BLaER1 treated with 17β-estradiol and CSF1 and Interleukin-3, amounts not matched to agents 10 nM and 100 nM (cell line): ENCODE measurements around the gene IGFBP1.

ENCODE experiments used
- H3K27ac ChIP-seq, 11 experiments: shearing (Covaris generic); formaldehyde crosslinking; 2 replicates each; pipeline ENCODE4 v1.8.1; 2022
- H3K27me3 ChIP-seq, 11 experiments: shearing (Covaris generic); formaldehyde crosslinking; 2 replicates each; pipeline ENCODE4 v1.8.1; 2022
- H3K36me3 ChIP-seq, 11 experiments: shearing (Covaris generic); formaldehyde crosslinking; 2 replicates each; pipeline ENCODE4 v1.8.1; 2022
- H3K4me1 ChIP-seq, 10 experiments: shearing (Covaris generic); formaldehyde crosslinking; 2 replicates each; pipeline ENCODE4 v1.8.1; 2022
- H3K4me2 ChIP-seq, 11 experiments: shearing (Covaris generic); formaldehyde crosslinking; 2 replicates each; pipeline ENCODE4 v1.8.1; 2022
- H3K4me3 ChIP-seq, 10 experiments: shearing (Covaris generic); formaldehyde crosslinking; 2 replicates each; pipeline ENCODE4 v1.8.1; 2022
- H3K9ac ChIP-seq, 11 experiments: shearing (Covaris generic); formaldehyde crosslinking; 2 replicates each; pipeline ENCODE4 v1.8.1; 2022
- H3K9me3 ChIP-seq, 11 experiments: shearing (Covaris generic); formaldehyde crosslinking; replicated peaks in 1 of 11; 2 replicates each; pipeline ENCODE4 v1.8.1; 2022
- H4K20me1 ChIP-seq, 11 experiments: shearing (Covaris generic); formaldehyde crosslinking; 2 replicates each; pipeline ENCODE4 v1.8.1; 2022
- Cebpa-rat ChIP-seq, 11 experiments: shearing (Covaris generic); IDR thresholded peaks; 2 replicates each; pipeline ENCODE4 v1.8.1; 2022

The IGFBP1 gene

GRCh38 chr7:45878457-45879144 lies 9.7 kb upstream of the IGFBP1 start:
- no peak overlapping the region for H3K4me2 ChIP-seq
- H3K27me3 ChIP-seq: no peaks in the 10 kb centered on the region
- no peaks in the 10 kb centered on the region for H3K4me1 ChIP-seq
- peaks cover 15 to 29% (median 20%) of the 10 kb centered on the region in 11 experiments for H3K9me3 ChIP-seq
- no peak for TF ChIP-seq Cebpa-rat (IDR thresholded peaks at IDR 0.05)
- no peak overlapping the region for H3K9ac ChIP-seq
- H3K4me3 ChIP-seq: no peak overlapping the region
- H3K36me3 ChIP-seq: no peaks in the 10 kb centered on the region
- H4K20me1 ChIP-seq: no peaks in the 10 kb centered on the region
- no peak overlapping the region for H3K27ac ChIP-seq

- H3K9ac ChIP-seq: no peak overlapping the region
- no peak overlapping the region for H3K4me3 ChIP-seq
- no peak for TF ChIP-seq Cebpa-rat (IDR thresholded peaks at IDR 0.05)
- H3K27me3 ChIP-seq: no peaks in the 10 kb centered on the region
- peaks cover 15 to 29% (median 20%) of the 10 kb centered on the region in 11 experiments for H3K9me3 ChIP-seq
- no peak overlapping the region for H3K27ac ChIP-seq
- no peaks in the 10 kb centered on the region for H3K4me1 ChIP-seq
- no peaks in the 10 kb centered on the region for H3K36me3 ChIP-seq
- H3K4me2 ChIP-seq: no peak overlapping the region
- H4K20me1 ChIP-seq: no peaks in the 10 kb centered on the region
Measured at GRCh38 chr7:45880433-45880860, 7.8 kb upstream of the IGFBP1 start.

- peaks cover 0 to under 1% (median 0%) of the 10 kb centered on the region in 11 experiments; a peak in 1 of 22 replicates for H3K27me3 ChIP-seq
- H3K36me3 ChIP-seq: no peaks in the 10 kb centered on the region
- H3K27ac ChIP-seq: no peak overlapping the region
- H3K9me3 ChIP-seq: peaks cover 15 to 29% (median 20%) of the 10 kb centered on the region in 11 experiments
- no peak overlapping the region for H3K9ac ChIP-seq
- no peaks in the 10 kb centered on the region for H3K4me1 ChIP-seq
- no peak overlapping the region for H3K4me3 ChIP-seq
- no peak overlapping the region; a peak in 1 of 22 replicates for H3K4me2 ChIP-seq
- no peak for TF ChIP-seq Cebpa-rat (IDR thresholded peaks at IDR 0.05)
- no peaks in the 10 kb centered on the region for H4K20me1 ChIP-seq
Measured at GRCh38 chr7:45881280-45881758, 7.0 kb upstream of the IGFBP1 start.

GRCh38 chr7:45881759-45882464 lies 6.4 kb upstream of the IGFBP1 start:
- peaks cover 15 to 28% (median 20%) of the 10 kb centered on the region in 11 experiments for H3K9me3 ChIP-seq
- H3K4me3 ChIP-seq: no peak overlapping the region
- TF ChIP-seq Cebpa-rat (IDR thresholded peaks at IDR 0.05): no peak
- no peaks in the 10 kb centered on the region for H3K36me3 ChIP-seq
- H3K27ac ChIP-seq: no peak overlapping the region
- no peak overlapping the region for H3K9ac ChIP-seq
- H3K4me1 ChIP-seq: no peaks in the 10 kb centered on the region
- H4K20me1 ChIP-seq: no peaks in the 10 kb centered on the region
- no peak overlapping the region; a peak in 1 of 22 replicates for H3K4me2 ChIP-seq
- peaks cover 0 to 6% (median 2%) of the 10 kb centered on the region in 11 experiments; a peak in 16 of 22 replicates for H3K27me3 ChIP-seq

GRCh38 chr7:45882465-45882810 lies 5.8 kb upstream of the IGFBP1 start:
- H4K20me1 ChIP-seq: no peaks in the 10 kb centered on the region
- peaks cover 4 to 11% (median 8%) of the 10 kb centered on the region in 11 experiments for H3K27me3 ChIP-seq
- H3K9ac ChIP-seq: no peak overlapping the region
- H3K4me2 ChIP-seq: no peak overlapping the region
- no peaks in the 10 kb centered on the region for H3K36me3 ChIP-seq
- H3K4me3 ChIP-seq: no peak overlapping the region
- H3K27ac ChIP-seq: no peak overlapping the region
- peaks cover 14 to 22% (median 18%) of the 10 kb centered on the region in 11 experiments for H3K9me3 ChIP-seq
- TF ChIP-seq Cebpa-rat (IDR thresholded peaks at IDR 0.05): no peak
- H3K4me1 ChIP-seq: no peaks in the 10 kb centered on the region

- Histone ChIP-seq H3K4me2 (no peak overlapping the region), H3K4me3 (no peak overlapping the region), H3K4me1 (no peaks in the 10 kb centered on the region), H3K9me3 (peaks cover 0 to 5% (median 3%) of the 10 kb centered on the region in 11 experiments; a peak in 10 of 22 replicates), H3K27me3 (peaks cover 21 to 28% (median 25%) of the 10 kb centered on the region in 11 experiments), H4K20me1 (no peaks in the 10 kb centered on the region; a peak in 2 of 22 replicates), H3K9ac (no peak overlapping the region), H3K27ac (no peak overlapping the region), H3K36me3 (no peaks in the 10 kb centered on the region)
- no peak for TF ChIP-seq Cebpa-rat (IDR thresholded peaks at IDR 0.05)
Measured at GRCh38 chr7:45884136-45884535, 4.2 kb upstream of the IGFBP1 start.

- Histone ChIP-seq H3K9me3 (no peaks in the 10 kb centered on the region), H3K4me3 (no peak overlapping the region), H3K27me3 (peaks cover 33 to 41% (median 37%) of the 10 kb centered on the region in 11 experiments), H3K4me2 (no peak overlapping the region), H3K9ac (no peak overlapping the region), H3K27ac (no peak overlapping the region), H4K20me1 (no peaks in the 10 kb centered on the region; a peak in 2 of 22 replicates), H3K4me1 (no peaks in the 10 kb centered on the region), H3K36me3 (no peaks in the 10 kb centered on the region)
- no peak for TF ChIP-seq Cebpa-rat (IDR thresholded peaks at IDR 0.05)
Measured at GRCh38 chr7:45885264-45885882, 2.9 kb upstream of the IGFBP1 start.

- no peak overlapping the region for H3K4me3 ChIP-seq
Measured at GRCh38 chr7:45886931-45887667, 1.2 kb upstream of the IGFBP1 start.

GRCh38 chr7:45888993-45889366 lies 692 bp downstream of the IGFBP1 start:
- H3K4me2 ChIP-seq: no peak overlapping the region
- H3K4me1 ChIP-seq: peaks cover 0 to 3% (median 0%) of the 10 kb centered on the region in 10 experiments; a peak in 3 of 20 replicates
- H3K27ac ChIP-seq: no peak overlapping the region
- H3K36me3 ChIP-seq: no peaks in the 10 kb centered on the region
- H4K20me1 ChIP-seq: no peaks in the 10 kb centered on the region; a peak in 2 of 22 replicates
- H3K9me3 ChIP-seq: no peaks in the 10 kb centered on the region
- no peak overlapping the region for H3K4me3 ChIP-seq
- H3K27me3 ChIP-seq: peaks cover 33 to 44% (median 40%) of the 10 kb centered on the region in 11 experiments
- H3K9ac ChIP-seq: no peak overlapping the region
- no peak for TF ChIP-seq Cebpa-rat (IDR thresholded peaks at IDR 0.05)

More at GRCh38 chr7:45886931-45887667, 1.2 kb upstream of the IGFBP1 start:
- Histone ChIP-seq H3K9me3 (no peaks in the 10 kb centered on the region), H3K4me2 (no peak overlapping the region), H3K27me3 (peaks cover 33 to 44% (median 40%) of the 10 kb centered on the region in 11 experiments), H4K20me1 (no peaks in the 10 kb centered on the region; a peak in 2 of 22 replicates), H3K9ac (no peak overlapping the region), H3K4me1 (no peaks in the 10 kb centered on the region), H3K36me3 (no peaks in the 10 kb centered on the region), H3K27ac (no peak overlapping the region)
- no peak for TF ChIP-seq Cebpa-rat (IDR thresholded peaks at IDR 0.05)
